Activated CD4-positive, alpha-beta T cell treated with anti-CD3 and anti-CD28 coated beads, Interleukin-2, amount 10 ng/mL, durations not matched to agents 7 days and 5 days (primary cell): ENCODE data around the gene CHCT1. TPM values are rescaled to one million over a fixed set of nuclear protein-coding genes. Genes with fewer than 3 reads are reported as not detected.
A peak's percentile ranks its signal among the peaks of the same experiment; 100 is the strongest.

Source experiments
- CTCF ChIA-PET: fragments of 350-600 bp; sonication (Branson Sonifier 250); formaldehyde crosslinking; loops from one replicate; lab custom pipeline; 2021; ENCODE audit warnings: antibody characterized with exemption; lab: Charles Lee
- POLR2A ChIA-PET: fragments of 350-600 bp; sonication (Branson Sonifier 250); formaldehyde crosslinking; loops from one replicate; lab custom pipeline; 2021; ENCODE audit warnings: antibody characterized with exemption; lab: Charles Lee
- DNase-seq: peaks from one replicate; pipeline ENCODE4 v3.0.0-alpha.2; 2020
- H3K27ac Mint-ChIP-seq: one replicate; pipeline ENCODE4 v1.8.0; 2021; ENCODE audit warnings: mild to moderate bottlenecking, moderate library complexity, mixed read lengths
- H3K27me3 Mint-ChIP-seq: one replicate; pipeline ENCODE4 v1.8.0; 2021; ENCODE audit warnings: mixed read lengths
- H3K36me3 Mint-ChIP-seq: one replicate; pipeline ENCODE4 v1.8.0; 2021; ENCODE audit warnings: low read depth, mixed read lengths
- H3K4me1 Mint-ChIP-seq: one replicate; pipeline ENCODE4 v1.8.0; 2021; ENCODE audit warnings: mixed read lengths
- H3K4me3 Mint-ChIP-seq: one replicate; pipeline ENCODE4 v1.8.0; 2021; ENCODE audit warnings: mild to moderate bottlenecking, moderate library complexity, mixed read lengths
- H3K9me3 Mint-ChIP-seq: one replicate; pipeline ENCODE4 v1.8.0; 2021; ENCODE audit warnings: mixed read lengths
- total RNA-seq, 2 experiments: library from RNA; stranded (reverse); gene quantifications; one replicate each; pipeline ENCODE4 v1.2.3, GENCODE V29; 2021

Gene CHCT1
- total RNA-seq, 2 experiments from 2014 or later = not detected

GRCh38 chr17:60391471-60392041 is 30.7 kb upstream of the CHCT1 start:
- CTCF ChIA-PET = interaction anchor here (0.7 to 1.6 kb wide), 3 partner anchors 8 to 16 kb away, joined by 3 to 8 read pairs (median 3); no protein-coding TSS in a partner anchor
- peak overlapping the region; percentile 85 for H3K4me3 Mint-ChIP-seq
- peaks cover 4% of the 10 kb centered on the region for H3K36me3 Mint-ChIP-seq
- H3K4me1 Mint-ChIP-seq = peaks cover 49% of the 10 kb centered on the region
- DNase-seq = no peak
- H3K27me3 Mint-ChIP-seq = no peaks in the 10 kb centered on the region
- POLR2A ChIA-PET = no interaction called here
- peak overlapping the region; percentile 98 for H3K27ac Mint-ChIP-seq
- H3K9me3 Mint-ChIP-seq = no peaks in the 10 kb centered on the region

- POLR2A ChIA-PET = interaction anchor here (0.7 kb wide), 1 partner anchor 37 kb away, joined by 3 read pairs; no protein-coding TSS in a partner anchor
- H3K4me1 Mint-ChIP-seq = peaks cover 46% of the 10 kb centered on the region
Observed at GRCh38 chr17:60392042-60392844, 30.0 kb upstream of the CHCT1 start, which contains the start of gene USP32. TSS of gene USP32 (minus strand) at chr17:60392133. CDS start at chr17:60391939, 194 bp downstream.

GRCh38 chr17:60392845-60393702 is 29.2 kb upstream of the CHCT1 start:
- Mint-ChIP-seq H3K27me3 (no peaks in the 10 kb centered on the region), H3K36me3 (peaks cover 4% of the 10 kb centered on the region), H3K9me3 (no peaks in the 10 kb centered on the region), H3K27ac (peak overlapping the region; percentile 98), H3K4me3 (peak overlapping the region; percentile 85), H3K4me1 (peaks cover 53% of the 10 kb centered on the region)
- peak; percentile 45 for DNase-seq
- ChIA-PET POLR2A (no interaction called here), CTCF (interaction anchor here (0.6 to 1.6 kb wide), 5 partner anchors 10 to 569 kb away, joined by 3 to 8 read pairs (median 3); no protein-coding TSS in a partner anchor)

More at GRCh38 chr17:60392042-60392844, 30.0 kb upstream of the CHCT1 start, which contains the start of gene USP32:
- H3K27ac Mint-ChIP-seq = peak within 1 kb of the TSS; percentile 98
- H3K27me3 Mint-ChIP-seq = no peaks in the 10 kb centered on the region
- H3K9me3 Mint-ChIP-seq = no peaks in the 10 kb centered on the region
- peak within 1 kb of the TSS; percentile 85 for H3K4me3 Mint-ChIP-seq
- DNase-seq = peak; percentile 99
- CTCF ChIA-PET = interaction anchor here (0.6 to 1.6 kb wide), 4 partner anchors 9 to 568 kb away, joined by 3 to 8 read pairs (median 3); no protein-coding TSS in a partner anchor
- peaks cover 4% of the 10 kb centered on the region for H3K36me3 Mint-ChIP-seq

GRCh38 chr17:60393840-60394723 is 28.2 kb upstream of the CHCT1 start:
- CTCF ChIA-PET = interaction anchor here (1.3 to 2.0 kb wide), 2 partner anchors 12 to 27 kb away, joined by 3 to 5 read pairs; no protein-coding TSS in a partner anchor
- H3K36me3 Mint-ChIP-seq = peaks cover 7% of the 10 kb centered on the region
- no peak overlapping the region for H3K4me3 Mint-ChIP-seq
- H3K27ac Mint-ChIP-seq = peak overlapping the region; percentile 3
- no peaks in the 10 kb centered on the region for H3K9me3 Mint-ChIP-seq
- POLR2A ChIA-PET = no interaction called here
- H3K27me3 Mint-ChIP-seq = no peaks in the 10 kb centered on the region
- no peak for DNase-seq
- peaks cover 52% of the 10 kb centered on the region for H3K4me1 Mint-ChIP-seq

- Mint-ChIP-seq H3K27me3 (no peaks in the 10 kb centered on the region), H3K4me1 (peaks cover 44% of the 10 kb centered on the region), H3K27ac (peak overlapping the region; percentile 37), H3K36me3 (peaks cover 7% of the 10 kb centered on the region), H3K4me3 (no peak overlapping the region), H3K9me3 (no peaks in the 10 kb centered on the region)
- ChIA-PET POLR2A (no interaction called here), CTCF (interaction anchor here (2.0 kb wide), 1 partner anchor 11 kb away, joined by 5 read pairs; no protein-coding TSS in a partner anchor)
- no peak for DNase-seq
Observed at GRCh38 chr17:60395508-60396065, 26.7 kb upstream of the CHCT1 start.

GRCh38 chr17:60396412-60396811 is 25.9 kb upstream of the CHCT1 start:
- Mint-ChIP-seq H3K4me3 (no peak overlapping the region), H3K4me1 (peaks cover 40% of the 10 kb centered on the region), H3K27me3 (no peaks in the 10 kb centered on the region), H3K36me3 (peaks cover 5% of the 10 kb centered on the region), H3K9me3 (no peaks in the 10 kb centered on the region), H3K27ac (no peak overlapping the region)
- ChIA-PET POLR2A (no interaction called here), CTCF (interaction anchor here (1.0 to 1.1 kb wide), 2 partner anchors 12 to 16 kb away, joined by 3 to 4 read pairs; no protein-coding TSS in a partner anchor)
- no peak for DNase-seq

GRCh38 chr17:60398227-60398959 is 23.9 kb upstream of the CHCT1 start:
- peaks cover 34% of the 10 kb centered on the region for H3K4me1 Mint-ChIP-seq
- ChIA-PET CTCF (interaction anchor here (0.6 kb wide), 2 partner anchors 256 to 833 kb away, joined by 3 read pairs; no protein-coding TSS in a partner anchor), POLR2A (interaction anchor here (0.5 to 0.6 kb wide), 2 partner anchors 210 to 1143 kb away, joined by 3 read pairs; no protein-coding TSS in a partner anchor)
- peaks cover 5% of the 10 kb centered on the region for H3K36me3 Mint-ChIP-seq
- peak overlapping the region; percentile 86 for H3K27ac Mint-ChIP-seq
- DNase-seq = no peak
- no peaks in the 10 kb centered on the region for H3K9me3 Mint-ChIP-seq
- H3K27me3 Mint-ChIP-seq = no peaks in the 10 kb centered on the region
- no peak overlapping the region for H3K4me3 Mint-ChIP-seq

GRCh38 chr17:60401819-60402218 is 20.5 kb upstream of the CHCT1 start:
- H3K27me3 Mint-ChIP-seq = peaks cover 3% of the 10 kb centered on the region
- ChIA-PET POLR2A (no interaction called here), CTCF (interaction anchor here (0.5 to 1.6 kb wide), 2 partner anchors 9 to 16 kb away, joined by 3 to 5 read pairs; no protein-coding TSS in a partner anchor)
- DNase-seq = no peak
- H3K27ac Mint-ChIP-seq = no peak overlapping the region
- H3K4me1 Mint-ChIP-seq = peaks cover 16% of the 10 kb centered on the region
- no peaks in the 10 kb centered on the region for H3K9me3 Mint-ChIP-seq
- H3K4me3 Mint-ChIP-seq = no peak overlapping the region
- peaks cover 3% of the 10 kb centered on the region for H3K36me3 Mint-ChIP-seq

GRCh38 chr17:60403523-60403810 is 18.8 kb upstream of the CHCT1 start:
- H3K9me3 Mint-ChIP-seq = no peaks in the 10 kb centered on the region
- H3K27me3 Mint-ChIP-seq = peaks cover 7% of the 10 kb centered on the region
- H3K4me3 Mint-ChIP-seq = no peak overlapping the region
- peaks cover 6% of the 10 kb centered on the region for H3K4me1 Mint-ChIP-seq
- POLR2A ChIA-PET = no interaction called here
- H3K27ac Mint-ChIP-seq = no peak overlapping the region
- DNase-seq = no peak
- CTCF ChIA-PET = no interaction called here
- H3K36me3 Mint-ChIP-seq = peaks cover under 1% of the 10 kb centered on the region

- Mint-ChIP-seq H3K4me3 (no peak overlapping the region), H3K27ac (no peak overlapping the region), H3K9me3 (no peaks in the 10 kb centered on the region), H3K27me3 (peaks cover 7% of the 10 kb centered on the region), H3K4me1 (peaks cover 2% of the 10 kb centered on the region), H3K36me3 (no peaks in the 10 kb centered on the region)
- CTCF ChIA-PET = interaction anchor here (1.8 to 2.3 kb wide), 2 partner anchors 12 to 23 kb away, joined by 4 to 8 read pairs; partner anchors contain the start of gene USP32
- DNase-seq = no peak
- POLR2A ChIA-PET = no interaction called here
Observed at GRCh38 chr17:60403962-60404361, 18.3 kb upstream of the CHCT1 start.
